HL-60 (cell line): ENCODE results near the gene PALM.

Experiments used
- DNase-seq, 2 experiments: peaks; one replicate each; pipeline ENCODE4 v3.0.0-alpha.2; 2010 to 2020; ENCODE audit warnings: low read depth in 1 of 2, low spot score in 1 of 2
- H3K27ac ChIP-seq: fragments of 250-450 bp; sonication (Bioruptor Pico); replicated peaks from 2 replicates; pipeline ENCODE4 v1.5.1; 2020; ENCODE audit warnings: mild to moderate bottlenecking, moderate library complexity
- H3K27me3 ChIP-seq: fragments of 250-450 bp; sonication (Bioruptor Pico); 2 replicates; pipeline ENCODE4 v1.5.1; 2021; ENCODE audit warnings: mild to moderate bottlenecking, moderate library complexity; ENCODE audit not compliant: insufficient read depth, poor library complexity, severe bottlenecking
- H3K4me3 ChIP-seq: replicated peaks from 2 replicates; pipeline ENCODE4 v1.5.1; 2011; ENCODE audit warnings: mild to moderate bottlenecking, control low read depth, low read length; ENCODE audit not compliant: insufficient read depth
- CTCF ChIP-seq: IDR thresholded peaks from one replicate; pipeline ENCODE4 v1.5.1; 2011; ENCODE audit warnings: low read length, control low read depth, inconsistent platforms; ENCODE audit not compliant: insufficient read depth
- GABPA ChIP-seq: IDR thresholded peaks from 2 replicates; pipeline ENCODE4 v1.6.1; 2012; ENCODE audit warnings: low read depth
- POLR2AphosphoS5 ChIP-seq: IDR thresholded peaks from 2 replicates; pipeline ENCODE4 v1.6.1; 2012; ENCODE audit warnings: low read depth
- SPI1 ChIP-seq: IDR thresholded peaks from 2 replicates; pipeline ENCODE4 v1.6.1; 2012; ENCODE audit warnings: low read depth, mild to moderate bottlenecking, borderline replicate concordance
- TF ChIP-seq, protein P1 (sequence below): IDR thresholded peaks from 2 replicates; pipeline ENCODE4 v1.6.1; 2012; ENCODE audit warnings: low read depth; ENCODE audit not compliant: insufficient replicate concordance

The PALM gene

GRCh38 chr19:784541-784940, 75.8 kb downstream of the PALM start:
- DNase-seq = no peak
- H3K4me3 ChIP-seq = no peak overlapping the region
- no peak overlapping the region for H3K27ac ChIP-seq
- no peaks in the 10 kb centered on the region for H3K27me3 ChIP-seq
- TF ChIP-seq SPI1 (no peak), CTCF (no peak), GABPA (no peak), POLR2AphosphoS5 (no peak)
- TF ChIP-seq, protein P1, sequence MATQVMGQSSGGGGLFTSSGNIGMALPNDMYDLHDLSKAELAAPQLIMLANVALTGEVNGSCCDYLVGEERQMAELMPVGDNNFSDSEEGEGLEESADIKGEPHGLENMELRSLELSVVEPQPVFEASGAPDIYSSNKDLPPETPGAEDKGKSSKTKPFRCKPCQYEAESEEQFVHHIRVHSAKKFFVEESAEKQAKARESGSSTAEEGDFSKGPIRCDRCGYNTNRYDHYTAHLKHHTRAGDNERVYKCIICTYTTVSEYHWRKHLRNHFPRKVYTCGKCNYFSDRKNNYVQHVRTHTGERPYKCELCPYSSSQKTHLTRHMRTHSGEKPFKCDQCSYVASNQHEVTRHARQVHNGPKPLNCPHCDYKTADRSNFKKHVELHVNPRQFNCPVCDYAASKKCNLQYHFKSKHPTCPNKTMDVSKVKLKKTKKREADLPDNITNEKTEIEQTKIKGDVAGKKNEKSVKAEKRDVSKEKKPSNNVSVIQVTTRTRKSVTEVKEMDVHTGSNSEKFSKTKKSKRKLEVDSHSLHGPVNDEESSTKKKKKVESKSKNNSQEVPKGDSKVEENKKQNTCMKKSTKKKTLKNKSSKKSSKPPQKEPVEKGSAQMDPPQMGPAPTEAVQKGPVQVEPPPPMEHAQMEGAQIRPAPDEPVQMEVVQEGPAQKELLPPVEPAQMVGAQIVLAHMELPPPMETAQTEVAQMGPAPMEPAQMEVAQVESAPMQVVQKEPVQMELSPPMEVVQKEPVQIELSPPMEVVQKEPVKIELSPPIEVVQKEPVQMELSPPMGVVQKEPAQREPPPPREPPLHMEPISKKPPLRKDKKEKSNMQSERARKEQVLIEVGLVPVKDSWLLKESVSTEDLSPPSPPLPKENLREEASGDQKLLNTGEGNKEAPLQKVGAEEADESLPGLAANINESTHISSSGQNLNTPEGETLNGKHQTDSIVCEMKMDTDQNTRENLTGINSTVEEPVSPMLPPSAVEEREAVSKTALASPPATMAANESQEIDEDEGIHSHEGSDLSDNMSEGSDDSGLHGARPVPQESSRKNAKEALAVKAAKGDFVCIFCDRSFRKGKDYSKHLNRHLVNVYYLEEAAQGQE = no peak

DNA sequence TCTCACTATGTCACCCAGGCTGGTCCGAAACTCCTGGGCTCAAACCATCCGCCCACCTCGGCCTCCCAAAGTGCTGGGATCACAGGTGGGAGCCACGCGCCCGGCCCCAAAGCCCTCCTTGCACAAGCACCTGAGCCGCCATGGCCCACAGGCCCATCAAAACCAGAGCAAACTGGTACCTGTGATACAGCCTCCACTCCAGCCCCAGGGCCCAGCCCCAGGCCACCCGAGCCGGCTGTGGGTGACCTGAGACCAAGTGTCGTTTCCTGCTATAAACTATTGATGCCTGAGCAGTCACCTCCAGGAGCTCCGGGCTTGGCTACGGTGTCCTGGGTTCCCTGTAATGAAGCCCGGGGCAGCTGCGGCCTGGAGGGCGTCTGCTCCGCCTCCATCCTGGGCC, 78.8 kb downstream of the PALM start:
- Histone ChIP-seq H3K27ac (no peak overlapping the region), H3K4me3 (no peak overlapping the region), H3K27me3 (no peaks in the 10 kb centered on the region)
- TF ChIP-seq POLR2AphosphoS5 (no peak), GABPA (no peak), SPI1 (no peak), CTCF (no peak)
- TF ChIP-seq, protein P1 = no peak
- DNase-seq = no peak

GRCh38 chr19:788686-788982, 79.9 kb downstream of the PALM start:
- H3K27me3 ChIP-seq = no peaks in the 10 kb centered on the region
- no peak overlapping the region for H3K4me3 ChIP-seq
- no peak overlapping the region for H3K27ac ChIP-seq
- TF ChIP-seq CTCF (no peak), POLR2AphosphoS5 (no peak), GABPA (no peak), SPI1 (no peak)
- TF ChIP-seq, protein P1 = no peak
- DNase-seq = no peak
